Stimulated activated CD8-positive, alpha-beta memory T cell treated with anti-CD3 and anti-CD28 coated beads, Interleukin-12 subunit alpha, Interleukin-12 subunit beta, amount 100 ng/mL, for 4 hours (primary cell): ENCODE measurements around the gene EPS15.
"Not testable (repeated sequence)": the region's sequence is repeated elsewhere in the genome, so short reads cannot be mapped to it uniquely, and the experiment has no call there.

ENCODE experiments used
- DNase-seq: peaks from one replicate; pipeline ENCODE4 v3.0.0-alpha.2; 2020; ENCODE audit warnings: low read depth

EPS15 gene

GRCh38 chr1:51519048-51519864 lies at the start of gene EPS15:
EPS15 (minus strand) TSS chr1:51519266; CDS start chr1:51519231, 35 bp downstream.
- DNase-seq, result peak; percentile 78

- no peak for DNase-seq
Measured at GRCh38 chr1:51568231-51568935, 49.3 kb upstream of the EPS15 start.

GRCh38 chr1:51567653-51568052 lies 48.6 kb upstream of the EPS15 start:
- no peak for DNase-seq

- no peak for DNase-seq
Measured at GRCh38 chr1:51566260-51566659, 47.2 kb upstream of the EPS15 start.

GRCh38 chr1:51565009-51565408 lies 45.9 kb upstream of the EPS15 start:
- DNase-seq, result no peak

GRCh38 chr1:51564124-51564523 lies 45.1 kb upstream of the EPS15 start:
- DNase-seq, result no peak

GRCh38 chr1:51561702-51562101 lies 42.6 kb upstream of the EPS15 start:
- no peak for DNase-seq

- DNase-seq, result not testable (repeated sequence)
Measured at GRCh38 chr1:51560895-51561294, 41.8 kb upstream of the EPS15 start.

GRCh38 chr1:51560034-51560433 lies 41.0 kb upstream of the EPS15 start:
- DNase-seq, result no peak

GRCh38 chr1:51559501-51559900 lies 40.4 kb upstream of the EPS15 start:
- DNase-seq, result no peak

GRCh38 chr1:51559064-51559500 lies 40.0 kb upstream of the EPS15 start:
- no peak for DNase-seq

GRCh38 chr1:51558375-51558924 lies 39.4 kb upstream of the EPS15 start:
- no peak for DNase-seq

- DNase-seq, result no peak
Measured at GRCh38 chr1:51557168-51557567, 38.1 kb upstream of the EPS15 start.

GRCh38 chr1:51555866-51556619 lies 37.0 kb upstream of the EPS15 start:
- no peak for DNase-seq

GRCh38 chr1:51553911-51554310 lies 34.8 kb upstream of the EPS15 start:
- no peak for DNase-seq

GRCh38 chr1:51552929-51553807 lies 34.1 kb upstream of the EPS15 start:
- DNase-seq, result no peak

- no peak for DNase-seq
Measured at GRCh38 chr1:51551848-51552296, 32.8 kb upstream of the EPS15 start.

- no peak for DNase-seq
Measured at GRCh38 chr1:51551081-51551480, 32.0 kb upstream of the EPS15 start.

GRCh38 chr1:51549901-51550300 lies 30.8 kb upstream of the EPS15 start:
- DNase-seq, result no peak

GRCh38 chr1:51549016-51549619 lies 30.1 kb upstream of the EPS15 start:
- DNase-seq, result no peak

- DNase-seq, result no peak
Measured at GRCh38 chr1:51543858-51544257, 24.8 kb upstream of the EPS15 start.
